Gastroesophageal sphincter (tissue), 3 donors: ENCODE measurements around the gene GPR42.

Experiments used
- POLR2A ChIP-seq, 2 donors: fragments of 450-650 bp; IDR thresholded peaks; one replicate each; pipeline ENCODE4 v1.6.1; 2017; ENCODE audit warnings: antibody characterized with exemption in 2 of 2, mild to moderate bottlenecking in 2 of 2, moderate library complexity in 1 of 2
- TF ChIP-seq, protein P1 (sequence below), 4 experiments: fragments of 200-600 bp in 2 of 4; fragments of 450-650 bp in 2 of 4; sonication (generic) in 1 of 4; IDR thresholded peaks; one replicate each; pipeline ENCODE4 v1.5.1; 2017 to 2019; ENCODE audit warnings: antibody characterized with exemption in 4 of 4, mild to moderate bottlenecking in 2 of 4, moderate library complexity in 2 of 4

DNA sequence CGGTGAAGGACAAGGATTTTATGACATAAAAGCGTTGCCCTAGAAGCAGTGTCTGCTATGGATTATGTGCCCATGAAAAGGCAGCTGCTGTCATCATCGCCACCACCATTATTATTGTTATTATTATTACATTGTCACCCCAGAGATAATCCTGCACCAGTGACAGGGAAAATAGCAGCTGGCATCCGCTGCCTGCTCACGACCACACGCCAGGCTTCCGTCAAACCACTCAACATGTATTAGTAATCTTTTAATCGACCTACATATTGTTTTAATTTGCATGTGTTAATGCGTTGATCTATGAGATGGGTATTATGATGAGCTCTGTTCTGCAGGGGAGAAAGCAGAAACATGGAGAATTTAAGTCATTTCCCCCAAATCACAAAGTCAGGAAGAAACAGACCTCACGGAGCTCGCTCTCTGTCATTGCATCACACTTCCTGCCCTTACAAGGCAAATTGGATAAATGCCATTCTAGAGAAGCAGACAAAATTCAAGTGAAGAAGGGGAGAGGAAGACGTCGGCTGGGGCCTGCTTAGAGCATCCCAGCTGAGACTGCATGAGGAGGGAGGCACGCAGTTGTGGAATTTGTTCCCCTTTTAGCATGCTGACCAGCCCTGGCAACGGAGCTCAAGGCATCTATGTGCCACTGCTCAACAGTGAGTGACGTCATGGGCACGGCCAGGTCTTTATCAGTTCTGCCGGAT is 12.8 kb upstream of the GPR42 start, which contains the start of gene FFAR3:
- TF ChIP-seq POLR2A (IDR thresholded peaks at IDR 0.05) = no peak
- TF ChIP-seq, protein P1, sequence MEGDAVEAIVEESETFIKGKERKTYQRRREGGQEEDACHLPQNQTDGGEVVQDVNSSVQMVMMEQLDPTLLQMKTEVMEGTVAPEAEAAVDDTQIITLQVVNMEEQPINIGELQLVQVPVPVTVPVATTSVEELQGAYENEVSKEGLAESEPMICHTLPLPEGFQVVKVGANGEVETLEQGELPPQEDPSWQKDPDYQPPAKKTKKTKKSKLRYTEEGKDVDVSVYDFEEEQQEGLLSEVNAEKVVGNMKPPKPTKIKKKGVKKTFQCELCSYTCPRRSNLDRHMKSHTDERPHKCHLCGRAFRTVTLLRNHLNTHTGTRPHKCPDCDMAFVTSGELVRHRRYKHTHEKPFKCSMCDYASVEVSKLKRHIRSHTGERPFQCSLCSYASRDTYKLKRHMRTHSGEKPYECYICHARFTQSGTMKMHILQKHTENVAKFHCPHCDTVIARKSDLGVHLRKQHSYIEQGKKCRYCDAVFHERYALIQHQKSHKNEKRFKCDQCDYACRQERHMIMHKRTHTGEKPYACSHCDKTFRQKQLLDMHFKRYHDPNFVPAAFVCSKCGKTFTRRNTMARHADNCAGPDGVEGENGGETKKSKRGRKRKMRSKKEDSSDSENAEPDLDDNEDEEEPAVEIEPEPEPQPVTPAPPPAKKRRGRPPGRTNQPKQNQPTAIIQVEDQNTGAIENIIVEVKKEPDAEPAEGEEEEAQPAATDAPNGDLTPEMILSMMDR (IDR thresholded peaks at IDR 0.05) = no peak
